Fibroblast of pulmonary artery (primary cell): ENCODE data around the gene ZNF598.

ENCODE experiments used
- DNase-seq: peaks from one replicate; pipeline ENCODE4 v3.0.0-alpha.2; 2010; ENCODE audit warnings: low read depth
- H3K4me3 ChIP-seq: replicated peaks from 2 replicates; pipeline ENCODE4 v1.5.1; 2011; ENCODE audit warnings: low read depth, mild to moderate bottlenecking, control low read depth, low read length, moderate library complexity
- TF ChIP-seq, protein P1 (sequence below): IDR thresholded peaks from 2 replicates; pipeline ENCODE4 v1.5.1; 2011; ENCODE audit warnings: mild to moderate bottlenecking, control low read depth, low read length, inconsistent platforms; ENCODE audit errors: missing control alignments

The ZNF598 gene

DNA sequence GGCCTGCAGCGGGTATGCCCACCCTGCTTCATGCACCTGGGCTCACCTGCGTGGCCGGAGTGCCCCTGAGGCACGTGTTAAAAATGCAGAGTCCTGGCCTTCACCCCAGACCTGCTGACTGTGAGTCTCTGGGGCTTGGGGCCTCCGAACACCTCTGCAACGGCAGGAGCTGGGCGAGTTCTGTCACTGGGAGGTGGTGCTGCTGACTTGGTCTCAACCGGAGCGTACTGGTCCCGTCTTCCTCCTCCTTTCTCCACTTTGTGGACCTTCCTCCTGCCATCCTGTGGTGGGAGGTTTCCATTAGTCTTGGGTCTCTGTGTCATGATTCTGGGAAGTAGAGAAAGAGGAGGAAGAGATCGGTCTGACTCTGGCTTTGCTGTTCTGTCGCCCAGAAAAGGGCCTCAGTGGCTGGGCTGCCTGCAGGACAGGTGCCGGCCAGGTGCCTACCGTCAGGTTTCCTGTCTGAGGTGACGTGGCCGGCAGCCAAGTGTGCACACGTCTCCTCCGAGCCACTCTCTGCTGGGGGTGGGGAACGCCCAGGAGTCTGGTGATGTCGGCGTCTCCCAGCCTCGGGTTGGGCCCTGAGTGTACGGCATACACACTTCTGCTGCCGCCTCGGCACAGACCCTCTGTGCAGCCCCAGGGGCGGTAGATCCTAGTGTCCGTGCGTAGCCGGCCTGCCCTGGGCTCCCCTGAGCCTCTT, 45.1 kb upstream of the ZNF598 start:
- H3K4me3 ChIP-seq, result no peak overlapping the region
- no peak for DNase-seq
- TF ChIP-seq, protein P1, sequence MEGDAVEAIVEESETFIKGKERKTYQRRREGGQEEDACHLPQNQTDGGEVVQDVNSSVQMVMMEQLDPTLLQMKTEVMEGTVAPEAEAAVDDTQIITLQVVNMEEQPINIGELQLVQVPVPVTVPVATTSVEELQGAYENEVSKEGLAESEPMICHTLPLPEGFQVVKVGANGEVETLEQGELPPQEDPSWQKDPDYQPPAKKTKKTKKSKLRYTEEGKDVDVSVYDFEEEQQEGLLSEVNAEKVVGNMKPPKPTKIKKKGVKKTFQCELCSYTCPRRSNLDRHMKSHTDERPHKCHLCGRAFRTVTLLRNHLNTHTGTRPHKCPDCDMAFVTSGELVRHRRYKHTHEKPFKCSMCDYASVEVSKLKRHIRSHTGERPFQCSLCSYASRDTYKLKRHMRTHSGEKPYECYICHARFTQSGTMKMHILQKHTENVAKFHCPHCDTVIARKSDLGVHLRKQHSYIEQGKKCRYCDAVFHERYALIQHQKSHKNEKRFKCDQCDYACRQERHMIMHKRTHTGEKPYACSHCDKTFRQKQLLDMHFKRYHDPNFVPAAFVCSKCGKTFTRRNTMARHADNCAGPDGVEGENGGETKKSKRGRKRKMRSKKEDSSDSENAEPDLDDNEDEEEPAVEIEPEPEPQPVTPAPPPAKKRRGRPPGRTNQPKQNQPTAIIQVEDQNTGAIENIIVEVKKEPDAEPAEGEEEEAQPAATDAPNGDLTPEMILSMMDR, result no peak

DNA sequence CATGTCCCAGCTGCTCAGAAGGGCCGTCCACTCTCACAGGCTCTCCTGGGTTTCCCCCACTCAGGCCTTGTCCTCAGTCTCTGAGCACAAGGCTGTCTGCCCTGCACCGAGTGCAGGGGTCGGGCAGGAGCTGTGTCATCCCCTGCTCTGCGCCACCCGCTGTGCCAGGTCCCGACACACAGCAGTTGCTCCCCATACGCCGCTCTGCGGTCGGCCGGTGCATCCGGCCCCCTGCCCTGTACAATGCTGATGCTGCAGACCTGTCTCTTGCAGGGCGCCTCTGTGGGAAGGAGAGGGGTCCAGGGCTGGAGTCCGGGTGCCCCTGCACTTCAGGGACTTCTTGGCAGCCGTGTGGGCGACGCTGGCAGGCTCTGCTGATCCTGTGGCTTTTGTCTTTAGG, 44.3 kb upstream of the ZNF598 start:
- TF ChIP-seq, protein P1, result no peak
- H3K4me3 ChIP-seq, result no peak overlapping the region
- no peak for DNase-seq

DNA sequence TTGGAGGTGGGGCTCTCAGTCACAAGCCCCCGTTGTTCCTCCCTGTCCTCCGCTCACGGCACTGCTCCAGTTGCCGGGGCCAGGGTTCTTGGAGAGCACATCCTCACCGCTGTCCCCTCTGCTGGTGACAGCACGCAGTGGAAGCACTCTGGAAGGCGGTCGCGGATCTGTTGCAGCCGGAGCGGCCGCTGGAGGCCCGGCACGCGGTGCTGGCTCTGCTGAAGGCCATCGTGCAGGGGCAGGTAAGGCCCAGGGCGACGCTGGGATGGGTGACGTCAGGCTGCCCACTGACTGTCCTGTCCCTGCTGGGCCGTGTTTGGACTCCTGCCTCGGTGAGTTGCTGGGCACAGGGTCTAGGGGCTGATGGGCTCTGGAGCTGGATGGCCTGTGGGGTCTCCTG, 43.6 kb upstream of the ZNF598 start:
- H3K4me3 ChIP-seq, result no peak overlapping the region
- DNase-seq, result no peak
- TF ChIP-seq, protein P1, result no peak

DNA sequence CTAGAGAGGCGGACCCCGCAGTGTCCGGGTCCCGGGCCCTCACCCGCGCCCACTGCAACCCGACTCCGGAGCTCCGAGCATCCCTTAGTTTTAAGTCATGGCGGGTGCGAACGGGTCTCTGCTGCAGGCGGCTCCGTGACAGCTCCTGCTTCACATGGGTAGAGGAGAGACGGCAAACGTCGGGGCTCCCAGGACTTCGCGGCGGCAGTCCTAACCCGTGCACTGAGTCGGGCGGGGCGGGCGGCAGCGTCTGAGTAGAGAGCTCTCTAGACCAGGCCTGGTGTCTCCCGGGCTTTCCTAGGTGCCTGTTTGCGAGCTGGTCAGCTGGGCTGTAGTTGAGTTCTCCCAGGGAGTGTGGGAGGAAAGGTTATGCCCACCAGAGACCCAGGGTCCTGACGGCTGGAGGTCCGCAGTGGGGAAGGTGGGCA, 38.5 kb upstream of the ZNF598 start:
- DNase-seq, result peak; percentile 7
- H3K4me3 ChIP-seq, result peak overlapping the region; percentile 70
- TF ChIP-seq, protein P1, result no peak

DNA sequence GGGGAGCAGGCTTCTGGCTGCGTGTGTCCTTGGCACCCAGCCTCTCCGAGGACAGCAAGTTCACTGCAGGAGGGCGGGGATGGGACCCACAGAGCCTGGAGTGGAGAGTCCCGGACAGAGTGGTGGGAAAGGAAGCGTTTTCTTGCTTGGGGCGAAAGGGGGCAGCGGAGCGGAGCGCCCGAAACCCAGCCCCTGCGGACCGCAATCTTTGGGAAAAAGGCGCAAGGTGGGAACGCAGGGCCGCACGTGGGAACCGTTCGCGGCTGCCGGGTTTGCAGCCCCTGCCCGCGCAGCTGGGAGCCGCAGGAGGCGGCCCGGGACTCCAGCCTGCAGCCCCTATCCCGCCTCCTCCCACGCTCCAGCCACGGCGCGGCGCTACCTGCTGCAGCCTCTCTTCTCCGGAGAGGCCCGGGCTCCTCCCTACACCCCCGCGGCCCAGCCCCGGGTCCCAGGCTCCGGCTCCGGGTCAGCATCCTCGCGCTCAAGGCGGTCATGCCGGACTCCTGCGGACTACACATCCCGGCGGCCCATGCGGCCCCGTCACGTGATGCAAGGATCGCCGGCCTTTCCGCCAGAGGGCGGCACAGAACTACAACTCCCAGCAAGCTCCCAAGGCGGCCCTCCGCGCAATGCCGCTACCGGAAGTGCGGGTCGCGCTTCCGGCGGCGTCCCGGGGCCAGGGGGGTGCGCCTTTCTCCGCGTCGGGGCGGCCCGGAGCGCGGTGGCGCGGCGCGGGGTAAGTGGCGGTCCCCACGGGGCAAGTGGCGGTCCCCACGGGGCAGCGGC, 37.9 kb upstream of the ZNF598 start, which contains the start of the genes NTHL1 and TSC2:
NTHL1 (minus strand) TSS at position 505 of the 786 bp plus-strand sequence; CDS start at position 494, 11 bp downstream.
TSC2 (plus strand) TSS at position 656 of the 786 bp plus-strand sequence. CDS start 631 bp downstream, outside the sequence.
- TF ChIP-seq, protein P1, result peak; percentile 22
- peak within 1 kb of the TSS; percentile 70 for H3K4me3 ChIP-seq
- peak; percentile 96 for DNase-seq

DNA sequence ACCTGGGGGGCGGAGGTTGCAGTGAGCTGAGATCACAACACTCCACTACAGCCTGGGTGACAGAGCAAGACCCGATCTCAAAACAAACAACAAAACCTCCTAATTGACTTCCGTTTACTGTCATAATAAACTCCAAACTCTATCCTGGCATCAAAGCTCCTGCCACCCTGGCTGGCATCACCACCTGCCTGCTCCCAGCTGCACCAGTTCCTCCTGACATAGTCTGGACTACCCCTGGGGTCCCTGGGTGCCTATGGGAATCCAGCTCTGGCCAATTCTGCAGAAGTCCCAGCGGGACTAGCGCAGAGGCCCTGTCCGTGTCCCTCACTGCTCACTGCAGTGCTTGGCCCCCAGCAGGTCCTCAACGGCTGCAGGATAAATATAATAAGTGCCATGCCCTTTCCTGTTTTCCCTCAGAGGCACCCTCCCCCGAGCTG, 37.3 kb upstream of the ZNF598 start:
- DNase-seq, result no peak
- TF ChIP-seq, protein P1, result no peak
- H3K4me3 ChIP-seq, result peak overlapping the region; percentile 70
